ENCODE results near the gene EFNA5. TPM values are rescaled to one million over a fixed set of nuclear protein-coding genes. Genes with fewer than 3 reads are reported as not detected.

Gene EFNA5
- total and polyA plus RNA-seq, 2 of the 13 experiments (the other 11 are each of a cell fraction or from before 2014, with no cell fraction given), result not detected

DNA sequence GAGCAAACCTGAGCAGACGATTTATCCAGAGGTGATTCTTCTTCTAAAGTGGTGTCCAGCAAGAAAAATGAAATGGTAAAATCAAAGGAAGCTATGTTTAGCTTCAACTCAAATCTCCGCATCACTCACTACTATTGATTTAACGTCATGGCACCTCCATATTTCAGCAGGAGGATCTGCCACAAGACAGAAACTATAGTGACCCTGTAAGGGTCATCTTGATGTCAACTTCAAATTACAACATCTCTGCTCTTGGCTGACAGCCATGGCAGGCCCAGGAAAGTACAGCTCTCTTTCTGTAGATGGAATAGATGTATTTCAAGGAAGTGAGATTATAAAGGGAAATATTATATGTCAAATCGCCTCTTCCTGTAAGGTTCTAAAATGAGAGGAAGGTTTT, 10.1 kb upstream of the EFNA5 start:
- no peak for DNase-seq (ENCODE audit: low spot score)
- H2AFZ ChIP-seq (ENCODE audit: low read length), result no peak overlapping the region
- TF ChIP-seq SMYD3 (CRISPR knock-in tag; IDR thresholded peaks at IDR 0.05) (no peak), ZNF10 (CRISPR knock-in tag; IDR thresholded peaks at IDR 0.05; ENCODE audit: borderline replicate concordance, low read depth) (no peak), ZBTB34 (CRISPR knock-in tag; IDR thresholded peaks at IDR 0.05) (no peak), SP140L (CRISPR knock-in tag; IDR thresholded peaks at IDR 0.05; ENCODE audit: borderline replicate concordance) (no peak), ZNF503 (CRISPR knock-in tag; IDR thresholded peaks at IDR 0.05) (no peak), ZNF232 (CRISPR knock-in tag; IDR thresholded peaks at IDR 0.05; ENCODE audit: borderline replicate concordance) (no peak), ZNF337 (CRISPR knock-in tag; IDR thresholded peaks at IDR 0.05; ENCODE audit: borderline replicate concordance, low read depth) (no peak), AKNA (CRISPR knock-in tag; IDR thresholded peaks at IDR 0.05; ENCODE audit: borderline replicate concordance) (no peak), ZNF710 (CRISPR knock-in tag; IDR thresholded peaks at IDR 0.05; ENCODE audit: borderline replicate concordance) (no peak), ZBTB10 (CRISPR knock-in tag; IDR thresholded peaks at IDR 0.05; ENCODE audit: borderline replicate concordance) (no peak), SNRNP70 (IDR thresholded peaks at IDR 0.05; ENCODE audit: low read depth, low read length) (no peak)

More for the DNA sequence above, 10.1 kb upstream of the EFNA5 start:
- Histone ChIP-seq H3K36me3 (replicated peaks in 1 of 2; ENCODE audit: control insufficient read depth in 1 of 2, insufficient read depth in 2 of 2, low read length in 2 of 2) (no peaks in the 10 kb centered on the region), H3K4me3 (replicated peaks in 1 of 3; ENCODE audit: insufficient read depth in 1 of 3, low read depth in 2 of 3, low read length in 3 of 3) (no peak overlapping the region), H4K20me1 (ENCODE audit: insufficient read depth, low read length) (no peaks in the 10 kb centered on the region), H3K4me2 (ENCODE audit: low read depth, low read length) (no peak overlapping the region), H3K9ac (ENCODE audit: insufficient read depth, low read depth, low read length) (no peak overlapping the region), H3K9me3 (ENCODE audit: low read length) (no peaks in the 10 kb centered on the region), H3K27me3 (ENCODE audit: control insufficient read depth in 1 of 2, insufficient read depth in 2 of 2, low read length in 2 of 2) (no peaks in the 10 kb centered on the region; a peak in 1 of 5 replicates), H3K4me1 (ENCODE audit: insufficient read depth, low read length) (no peaks in the 10 kb centered on the region), H3K79me2 (ENCODE audit: insufficient read depth, low read length) (no peaks in the 10 kb centered on the region), H3K27ac (ENCODE audit: extremely low read length, insufficient read depth, low read length) (no peak overlapping the region)
- no TSS peak for BruUV-seq (replicated peaks)
- FAIRE-seq, result no peak
- no peak for ATAC-seq
- ChIA-PET POLR2A (no interaction called here), CTCF (ENCODE audit: low intra/inter-chr PET ratio, low total read pairs) (no interaction called here)
- intact Hi-C loops (cut with micrococcal nuclease; ENCODE audit: unreplicated experiment), result no loop called here
- in situ Hi-C loops (cut with HindIII; ENCODE audit: extremely low pct_ligation_motif_present, low pct_unique_long_range_greater_than_20kb), result no loop called here
- WGBS (ENCODE audit: low lambda C conversion rate), result 6% methylated on average over 4 of the region's 4 CpGs

Data from HepG2 (cell line).